Stimulated activated CD8-positive, alpha-beta memory T cell treated with anti-CD3 and anti-CD28 coated beads, Interleukin-12 subunit alpha, Interleukin-12 subunit beta, amount 100 ng/mL, for 4 hours (primary cell): ENCODE data around the gene ARL5C.

Experiments
- DNase-seq: peaks from one replicate; pipeline ENCODE4 v3.0.0-alpha.2; 2020; ENCODE audit warnings: low read depth

Gene ARL5C

DNA sequence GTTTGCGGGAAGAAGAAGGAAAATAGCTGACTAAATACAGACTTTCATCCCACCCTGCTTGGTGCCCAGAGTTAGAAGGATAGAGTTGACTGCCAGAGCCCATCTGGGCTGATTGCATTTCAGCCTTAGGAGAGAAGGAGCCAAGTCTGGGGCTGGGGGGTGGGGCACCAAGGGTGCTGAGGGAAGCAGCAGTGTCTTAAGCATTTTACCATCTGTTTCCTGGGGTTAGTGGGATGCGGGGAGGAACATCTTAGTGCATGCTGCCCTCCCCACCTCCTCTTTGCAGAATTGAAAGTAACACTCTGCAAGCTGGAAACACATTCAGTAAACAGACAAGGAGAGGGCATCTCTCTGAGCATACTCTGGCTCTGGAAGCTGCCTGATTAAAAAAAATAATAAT is 1.5 kb upstream of the ARL5C start:
- DNase-seq: no peak

DNA sequence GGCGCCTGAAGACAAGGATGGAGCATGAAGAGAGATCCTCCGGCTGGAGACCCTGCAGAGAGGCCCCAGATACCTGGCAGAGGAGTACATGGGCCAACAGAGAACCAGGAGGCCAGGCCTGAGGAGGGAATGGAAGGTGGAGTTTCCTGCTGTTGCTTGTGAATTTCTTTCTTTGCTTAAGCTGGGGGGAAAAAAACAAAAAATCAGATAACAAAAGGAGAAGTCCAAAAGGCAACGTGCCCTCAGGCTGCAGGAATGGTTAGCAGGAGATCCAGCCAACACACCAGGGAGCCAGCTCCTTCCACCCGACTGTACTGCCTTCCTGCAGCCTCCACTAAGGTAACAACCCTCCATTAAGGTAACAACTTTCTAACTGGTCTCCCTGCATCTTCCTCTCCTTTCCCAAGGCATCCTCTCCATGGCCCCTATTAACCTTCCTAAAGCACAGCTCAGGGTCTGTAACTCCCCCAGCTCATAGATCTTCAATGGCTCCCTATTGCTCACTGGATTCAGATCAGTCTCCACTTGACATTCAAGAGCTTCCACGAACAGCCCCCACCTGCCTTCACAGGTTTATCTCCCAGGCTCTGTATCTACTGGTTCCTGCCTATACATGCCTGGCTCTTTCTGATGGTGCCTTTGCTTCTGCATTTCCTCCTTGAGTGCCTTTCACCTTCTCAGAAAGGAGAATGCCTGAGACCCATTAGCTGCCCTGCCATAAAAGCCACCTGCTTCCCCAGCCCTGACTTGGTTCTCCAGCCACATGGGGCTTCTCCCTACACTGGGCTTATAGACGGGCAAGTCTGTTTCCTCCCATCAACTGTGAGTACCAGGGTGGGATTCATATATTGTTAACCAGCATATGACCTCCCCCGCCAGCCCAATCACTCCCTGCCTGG is 725 bp upstream of the ARL5C start:
- no peak for DNase-seq

DNA sequence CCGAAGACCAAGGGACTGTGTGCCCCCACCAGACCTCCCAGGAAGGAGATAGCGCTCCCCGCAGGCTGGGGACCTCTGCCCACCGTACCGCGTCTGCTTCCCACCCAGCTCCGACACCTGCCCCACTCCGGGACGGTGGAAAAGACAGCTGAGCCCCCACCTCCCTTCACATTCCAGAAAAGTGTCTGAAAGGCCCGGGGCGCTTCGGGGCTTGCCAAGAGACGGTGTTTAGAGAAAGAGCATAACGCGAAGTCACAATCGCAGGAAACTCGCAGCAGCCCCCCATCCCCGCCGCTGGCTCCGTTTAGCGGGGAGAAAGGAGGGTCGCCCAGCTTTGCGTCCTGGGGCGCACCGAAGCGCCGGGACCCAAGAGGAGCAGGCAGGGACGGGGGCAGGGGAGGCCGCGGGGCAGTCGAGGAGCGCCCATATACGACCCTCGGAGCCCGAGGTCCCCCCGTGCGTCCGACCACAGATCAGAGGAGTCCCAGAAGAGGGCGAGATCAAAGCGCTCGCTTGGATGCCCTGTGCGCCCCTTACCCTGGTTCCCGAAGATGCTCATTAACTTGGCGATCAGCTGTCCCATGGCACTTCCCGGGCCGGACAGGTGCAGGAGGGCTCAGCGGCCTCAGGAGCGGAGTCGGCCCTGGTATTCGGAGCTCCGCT is 652 bp downstream of the ARL5C start:
- DNase-seq: no peak

DNA sequence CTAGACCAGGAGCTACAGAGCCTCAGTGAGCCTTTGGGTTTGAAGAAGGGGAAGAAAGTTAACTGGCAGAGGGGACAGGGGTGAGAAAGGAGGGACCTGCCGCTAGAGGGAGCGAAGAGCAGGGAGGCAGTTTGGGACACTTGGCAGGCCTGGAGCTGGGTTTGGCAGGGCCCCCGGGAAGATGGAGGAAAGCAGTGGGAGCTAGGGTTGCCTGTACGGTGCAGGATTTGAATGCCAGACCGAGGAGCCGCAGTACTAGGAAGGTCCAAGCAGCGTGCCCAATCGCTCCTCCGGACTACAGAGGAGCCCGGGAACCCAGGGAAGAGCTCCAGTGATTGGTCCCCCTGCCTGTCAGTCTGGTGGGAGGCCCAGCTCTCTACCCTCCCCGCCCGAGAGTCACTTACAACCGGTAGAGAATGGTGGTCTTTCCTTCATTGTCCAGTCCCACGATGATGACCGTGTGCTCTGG is 1.3 kb downstream of the ARL5C start:
- peak; percentile 62 for DNase-seq

DNA sequence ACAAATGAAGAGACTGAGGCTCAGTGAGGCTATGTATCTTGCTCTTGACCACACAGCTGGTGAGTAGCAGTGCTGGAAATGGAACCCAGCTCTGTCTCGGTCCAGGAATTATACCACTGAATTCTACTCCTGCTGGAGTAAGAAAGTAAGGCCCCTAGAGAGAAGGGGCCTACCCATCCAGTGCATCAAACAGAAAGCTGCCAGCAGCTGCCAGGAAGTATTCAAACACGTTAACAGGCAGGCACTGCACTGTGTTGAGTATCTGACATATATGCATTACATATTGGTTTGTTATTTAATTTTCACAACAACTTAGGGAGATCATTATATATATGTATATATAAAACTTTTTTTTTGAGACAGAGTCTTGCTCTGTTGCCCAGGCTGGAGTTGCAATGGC is 4.0 kb downstream of the ARL5C start:
- DNase-seq: no peak

DNA sequence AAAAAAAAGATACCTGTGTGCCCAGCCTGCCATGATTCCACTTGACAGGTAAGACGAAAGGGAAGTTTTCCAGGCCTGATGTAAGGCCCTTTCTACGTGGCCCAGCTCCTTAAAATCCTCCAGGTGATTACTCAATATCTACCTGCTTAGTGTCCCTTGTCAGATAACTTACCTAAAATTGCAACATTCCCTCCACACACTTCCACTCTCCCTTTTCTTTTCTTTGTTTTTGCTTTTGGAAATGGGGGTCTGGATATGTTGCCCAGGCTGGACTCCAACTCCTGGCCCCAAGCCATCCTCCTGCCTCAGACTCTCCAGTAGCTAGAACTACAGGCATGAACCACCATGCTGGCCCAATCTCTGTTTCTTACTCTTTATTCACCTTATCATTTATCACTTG is 7.3 kb downstream of the ARL5C start:
- no peak for DNase-seq

DNA sequence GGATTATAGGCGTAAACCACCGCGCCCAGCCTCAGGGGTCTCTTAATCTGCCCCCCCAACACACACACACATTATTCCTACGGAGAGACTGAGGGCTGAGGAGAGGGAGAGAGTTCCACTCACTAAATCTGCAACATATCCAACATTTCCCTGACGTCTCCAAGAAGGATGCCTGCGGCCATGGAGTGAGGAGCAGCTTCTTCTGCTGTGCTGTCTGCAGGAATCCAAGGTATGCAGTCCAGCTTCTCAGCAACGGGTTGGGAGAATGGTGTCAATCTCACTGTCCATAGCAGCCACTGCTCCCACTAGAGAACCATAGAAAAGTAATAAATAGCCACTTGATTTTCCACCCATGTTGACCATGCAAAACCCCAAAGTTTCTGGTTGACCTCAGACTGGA is 9.5 kb downstream of the ARL5C start:
- DNase-seq: no peak

DNA sequence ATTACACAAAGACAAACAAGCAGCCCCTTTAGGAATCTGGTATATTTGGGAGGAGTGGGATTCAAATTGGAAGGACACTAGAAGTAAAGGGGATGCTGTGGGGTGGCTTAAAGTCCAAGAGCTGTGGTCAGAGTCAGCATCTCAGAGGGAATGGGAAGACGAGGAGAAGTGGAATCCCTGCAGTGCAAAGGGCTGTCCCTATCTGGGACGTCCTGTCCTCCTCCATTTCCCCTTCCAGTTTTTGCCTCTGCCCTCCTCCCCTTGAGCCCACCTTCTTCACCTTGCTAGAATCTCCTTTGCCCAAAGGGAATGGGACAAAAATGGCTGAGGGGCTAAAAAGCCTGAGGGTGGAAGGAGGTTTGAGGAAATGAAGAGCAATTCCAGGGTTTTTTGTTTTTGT is 10.3 kb downstream of the ARL5C start:
- no peak for DNase-seq

DNA sequence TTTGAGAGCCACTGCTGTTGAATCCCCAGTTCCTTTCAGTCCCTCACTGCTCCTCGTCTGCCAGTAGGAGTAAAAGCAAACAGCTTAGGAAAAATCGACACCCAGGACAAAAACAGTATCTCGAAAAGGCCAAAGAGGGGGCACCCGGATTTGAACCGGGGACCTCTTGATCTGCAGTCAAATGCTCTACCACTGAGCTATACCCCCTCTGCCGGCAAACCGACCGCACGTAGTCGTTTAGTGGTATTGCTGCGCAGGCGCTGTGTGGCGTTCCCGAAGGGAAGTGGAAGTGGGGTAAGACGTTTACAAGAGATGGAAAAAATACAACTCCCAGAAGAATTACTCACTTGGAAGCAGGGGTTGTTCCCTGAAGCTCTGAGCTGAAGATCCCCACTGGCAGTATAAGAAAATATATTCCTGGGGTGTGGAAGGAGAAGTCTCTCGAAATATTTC is 12.3 kb downstream of the ARL5C start:
- peak; percentile 82 for DNase-seq

DNA sequence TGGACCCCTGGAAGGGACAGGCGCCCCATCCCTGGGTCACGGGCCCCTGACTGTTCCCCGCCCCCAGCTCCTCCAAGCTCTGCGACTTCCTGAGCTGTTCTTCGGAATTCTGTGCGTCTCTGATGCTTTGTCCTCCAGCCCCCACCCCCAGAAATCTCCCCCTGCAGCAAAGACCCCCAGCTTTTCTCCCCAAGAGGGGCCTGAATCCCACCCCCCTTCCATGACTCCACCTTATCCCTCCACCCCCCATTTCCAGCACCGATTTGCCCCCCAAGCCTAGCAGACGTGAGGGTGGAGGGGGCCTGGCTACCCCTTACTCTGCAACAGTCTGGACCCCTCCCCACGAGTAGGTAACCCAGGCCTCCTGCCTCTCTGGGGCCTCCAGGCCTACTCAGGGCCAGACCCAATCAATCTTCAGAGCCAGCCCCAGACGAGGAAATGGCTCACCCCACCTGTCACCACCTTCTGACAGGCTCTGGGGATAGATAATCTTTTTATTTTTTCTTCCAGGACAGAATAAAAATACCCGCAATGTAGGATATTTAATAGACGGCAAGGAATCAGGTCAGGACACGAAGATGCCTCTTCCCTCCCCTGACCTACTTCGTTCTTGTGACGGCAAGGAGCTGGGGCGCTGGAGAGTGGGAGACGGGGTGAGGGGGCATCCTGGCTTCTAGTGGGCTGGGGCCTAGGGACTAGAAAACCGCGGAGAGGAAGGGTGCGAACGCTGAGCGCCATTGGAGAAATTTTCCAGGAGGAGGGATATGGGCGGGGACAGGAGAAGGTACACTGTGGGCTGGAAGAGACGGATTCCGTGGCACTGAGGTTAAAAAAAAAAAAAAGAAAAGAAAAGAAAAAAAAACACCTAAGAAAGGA is 13.8 kb downstream of the ARL5C start:
- DNase-seq: no peak

DNA sequence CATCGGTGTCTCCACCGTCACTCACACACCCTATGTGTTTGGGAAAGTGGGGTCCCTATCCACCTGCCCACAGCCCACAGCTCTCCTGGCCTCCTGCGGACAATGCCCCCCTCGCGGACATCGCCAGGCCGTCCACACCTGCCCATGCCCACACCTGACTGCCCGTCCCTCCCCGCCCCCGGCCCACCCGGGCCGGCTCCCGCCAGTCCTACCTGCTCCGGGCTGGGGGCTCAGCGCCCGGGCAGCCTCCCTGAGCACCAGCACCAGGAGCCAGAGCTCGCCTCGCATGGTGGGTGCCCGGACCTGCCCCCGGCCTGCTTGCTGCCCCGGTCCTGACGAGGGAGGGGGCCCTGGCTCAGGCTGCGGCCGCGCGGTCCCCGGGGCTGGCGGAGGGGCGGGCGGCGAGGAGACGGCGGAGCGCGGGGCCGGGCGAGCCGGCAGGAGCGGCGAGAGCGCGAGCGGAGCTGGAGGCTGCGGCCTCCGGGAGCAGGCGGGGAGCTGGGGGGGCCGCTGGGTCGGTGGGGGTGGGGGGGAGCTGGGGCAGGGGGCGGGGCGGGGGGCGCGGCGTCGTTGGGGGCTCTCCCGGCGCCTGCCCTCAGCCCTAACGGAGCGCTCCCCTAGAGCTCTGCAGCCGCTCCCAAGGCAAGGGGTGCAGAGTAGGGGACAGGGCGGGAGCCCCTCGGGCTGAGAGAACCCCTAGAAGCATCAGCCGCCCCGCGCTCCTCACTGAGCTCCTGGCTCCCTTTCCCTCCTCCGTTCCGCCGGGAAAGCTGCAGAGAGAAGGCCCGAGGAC is 14.6 kb downstream of the ARL5C start, which contains the start of gene PLXDC1:
PLXDC1 (minus strand) TSS at position 488 of the 793 bp plus-strand sequence; CDS start at position 288, 200 bp downstream.
- no peak for DNase-seq

DNA sequence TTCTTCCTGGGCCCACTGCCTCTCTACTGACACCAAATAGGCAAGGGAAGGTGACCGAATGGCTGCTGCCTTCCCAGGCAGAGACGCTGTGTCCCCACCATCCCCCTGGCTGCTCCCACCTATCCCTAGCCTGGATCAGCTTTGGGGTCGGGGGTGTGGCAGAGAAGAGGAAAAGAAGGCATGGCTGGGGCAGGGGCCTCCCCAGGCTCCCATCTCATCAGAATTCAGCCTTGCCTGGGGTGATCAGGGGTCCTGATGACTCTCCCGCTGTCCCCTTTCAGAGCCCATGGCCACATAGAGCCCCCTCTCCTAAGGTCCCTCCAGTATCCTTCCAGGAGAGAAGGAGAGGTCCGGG is 15.2 kb downstream of the ARL5C start:
- DNase-seq: no peak

DNA sequence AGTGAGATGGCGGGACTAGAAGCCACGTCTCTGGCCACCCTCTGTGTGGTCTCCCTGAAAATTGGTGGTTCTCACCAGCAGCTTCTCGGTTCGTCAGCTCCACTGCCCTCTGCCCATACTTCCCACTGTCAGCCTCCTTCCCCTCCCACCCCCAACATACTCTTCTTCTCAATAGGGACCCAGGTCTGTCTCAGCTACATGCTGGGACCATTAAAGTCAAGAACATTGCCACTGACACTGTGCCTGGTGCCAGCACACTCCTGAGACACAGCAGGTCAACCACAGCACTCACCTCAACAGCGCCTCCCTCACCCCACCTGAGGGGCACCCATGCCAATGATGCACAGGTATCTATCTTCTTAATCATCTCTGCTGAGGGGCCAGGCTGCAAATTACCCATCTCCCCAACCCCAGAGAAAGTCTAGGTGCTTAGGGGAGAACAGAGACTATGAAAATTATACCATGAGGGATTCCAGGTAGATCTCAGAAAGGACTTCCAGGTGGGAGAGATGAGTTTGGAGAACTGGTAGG is 15.8 kb downstream of the ARL5C start:
- no peak for DNase-seq

DNA sequence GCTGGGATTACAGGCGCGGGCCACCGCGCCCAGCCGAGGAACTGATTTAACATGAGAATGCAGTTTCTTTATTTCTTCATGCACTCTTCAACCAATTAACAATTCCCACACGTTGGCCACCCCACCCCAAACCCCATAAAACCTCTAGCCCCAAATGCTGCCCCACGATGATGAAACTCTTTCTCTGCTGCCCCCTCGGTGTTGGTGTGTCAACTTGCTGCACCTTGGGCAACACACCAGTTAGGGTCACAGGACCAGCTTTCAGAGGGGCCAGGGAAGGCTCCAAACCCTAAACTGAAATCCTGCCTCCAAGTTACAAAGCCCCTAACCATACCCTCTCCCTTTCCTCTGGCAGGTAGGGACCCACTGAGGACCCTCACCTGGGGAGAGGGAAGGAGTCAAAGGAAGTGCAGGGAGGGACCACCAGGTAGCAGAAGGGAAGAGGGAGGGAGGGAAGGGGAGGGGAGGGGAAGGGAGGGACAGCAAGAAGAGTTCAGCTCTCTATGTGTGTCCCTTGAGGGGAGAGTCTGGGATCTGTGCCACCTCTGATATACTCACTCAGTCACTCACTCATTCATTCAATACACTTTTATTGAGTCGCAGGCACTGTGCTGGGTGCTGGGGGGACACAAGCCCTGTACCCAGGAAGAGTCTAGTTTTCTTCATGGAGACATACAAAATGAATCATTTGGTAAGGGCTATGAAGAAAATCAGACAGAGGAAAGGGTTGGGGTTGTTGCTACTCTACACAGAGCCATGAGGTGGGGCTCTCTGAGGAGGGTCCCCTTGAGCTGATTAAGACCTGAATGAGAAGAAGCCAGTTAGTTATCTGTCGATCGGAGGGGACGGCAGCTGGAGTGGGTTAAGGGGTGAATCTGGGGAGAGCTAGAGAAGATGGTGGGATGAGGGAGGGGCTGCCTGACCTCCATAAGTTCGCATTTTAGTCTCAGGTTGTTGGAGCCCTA is 18.5 kb downstream of the ARL5C start:
- DNase-seq: no peak

DNA sequence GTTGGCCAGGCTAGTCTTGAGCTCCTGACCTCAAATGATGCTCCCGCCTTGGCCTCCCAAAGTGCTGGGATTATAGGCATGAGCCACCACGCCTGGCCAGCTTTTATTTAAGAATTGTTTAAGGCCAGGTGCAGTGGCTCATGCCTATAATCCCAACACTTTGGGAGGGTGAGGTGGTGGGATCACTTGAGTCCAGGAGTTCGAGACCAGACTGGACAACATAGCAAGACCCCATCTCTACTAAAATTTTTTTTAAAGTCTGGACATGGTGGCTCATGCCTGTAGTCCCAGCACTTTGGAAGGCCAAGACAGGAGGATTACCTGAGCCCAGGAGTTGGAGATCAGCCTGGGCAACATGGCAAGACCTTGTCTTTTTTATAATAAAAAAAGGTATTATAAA is 19.7 kb downstream of the ARL5C start:
- DNase-seq: no peak

DNA sequence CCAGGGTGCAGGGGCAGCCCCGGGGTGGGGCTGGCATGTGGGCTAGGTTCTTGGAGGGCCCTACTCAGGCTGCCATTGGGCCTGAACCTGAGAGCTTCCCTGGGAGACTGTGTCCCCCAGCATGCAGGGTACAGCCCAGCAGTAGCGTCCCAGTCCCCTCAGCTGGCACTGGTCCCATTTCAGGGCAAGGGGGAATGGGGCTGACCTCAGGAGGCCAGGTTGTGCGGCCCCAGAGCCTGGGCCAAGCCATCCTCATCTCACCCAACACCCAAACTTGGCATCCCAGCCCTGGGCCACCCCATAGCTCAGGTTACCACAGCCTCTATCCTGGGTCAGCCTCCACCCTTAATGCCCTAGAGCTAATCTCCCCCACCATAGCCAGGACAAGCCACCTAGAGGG is 20.8 kb downstream of the ARL5C start:
- no peak for DNase-seq

DNA sequence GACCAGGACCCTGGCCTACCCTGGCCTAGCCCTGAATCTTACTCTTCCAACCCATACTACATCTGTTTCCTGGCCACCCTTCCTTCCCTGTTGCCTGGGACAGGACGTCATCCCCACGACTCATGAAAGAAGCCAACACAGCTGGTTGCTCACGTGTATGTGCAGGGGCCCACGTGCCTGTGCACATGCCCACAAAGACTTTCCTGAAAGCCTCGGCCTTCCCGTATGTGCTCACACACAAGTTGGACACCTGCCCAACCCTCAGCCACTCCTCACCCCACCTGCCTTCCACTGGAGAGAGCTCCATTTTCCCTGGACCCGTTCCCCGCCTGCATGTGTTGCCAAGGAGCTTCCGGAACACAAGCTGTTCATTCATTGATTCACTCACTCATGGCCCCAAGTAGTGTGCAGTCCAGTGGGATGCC is 21.5 kb downstream of the ARL5C start:
- no peak for DNase-seq

DNA sequence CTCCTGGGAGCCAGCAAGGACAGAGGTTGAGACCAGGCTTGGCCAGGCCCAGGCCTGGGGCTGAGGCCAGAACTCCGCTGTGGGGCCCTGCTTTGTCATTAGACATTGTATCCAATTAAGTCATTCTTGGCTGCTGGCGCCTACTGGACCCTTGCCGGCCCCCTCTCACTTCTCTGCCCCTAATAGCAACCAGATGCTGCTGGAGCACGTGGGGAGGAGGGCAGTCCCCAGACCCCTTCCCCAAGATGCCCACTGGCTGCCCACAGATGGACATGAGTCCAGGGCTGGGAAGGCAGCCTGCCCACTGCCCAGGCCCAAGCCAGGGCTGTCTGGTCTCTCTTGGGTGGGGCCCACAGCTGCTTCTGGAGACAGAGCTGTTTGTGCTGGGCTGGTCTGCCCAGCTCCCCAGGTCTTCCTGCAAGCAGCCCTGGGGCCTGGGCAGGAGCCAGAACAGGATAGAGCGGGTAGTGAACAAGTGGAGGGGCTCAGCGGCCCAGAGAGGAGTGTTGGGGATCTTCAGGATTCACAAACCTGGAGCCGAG is 22.3 kb downstream of the ARL5C start:
- no peak for DNase-seq

DNA sequence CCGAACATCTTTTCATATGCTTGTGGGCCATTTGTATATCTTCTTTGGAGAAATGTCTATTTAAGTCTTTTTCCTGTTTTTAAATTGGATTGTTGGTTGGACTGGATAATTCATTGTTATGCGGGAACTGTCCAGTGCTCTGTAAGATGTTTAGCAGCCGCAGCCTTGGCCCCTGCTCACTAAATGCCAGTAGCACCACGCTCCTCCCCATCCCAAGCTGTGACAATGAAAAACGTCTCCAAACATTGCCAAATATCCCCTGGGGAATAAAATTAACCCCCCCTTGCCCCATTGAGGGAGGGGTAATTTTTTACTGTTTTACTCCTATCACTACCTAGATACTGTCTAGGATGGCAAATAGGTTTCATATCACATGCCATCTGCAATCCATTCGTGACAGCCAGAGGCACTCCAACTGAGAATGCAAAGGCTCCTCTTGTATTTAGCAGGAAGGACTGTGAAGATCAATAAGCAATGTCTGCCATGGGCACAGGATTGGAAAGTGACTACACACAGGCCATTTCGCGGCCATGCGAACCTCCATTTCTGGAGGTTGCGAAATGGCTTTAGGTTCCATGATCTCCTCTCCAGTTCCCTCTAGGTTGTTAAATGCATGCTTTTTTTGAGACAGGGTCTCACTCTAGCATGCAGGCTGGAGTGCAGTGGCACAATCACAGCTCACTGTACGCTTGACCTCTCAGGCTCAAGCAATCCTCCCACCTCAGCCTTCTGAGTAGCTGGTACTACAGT is 23.9 kb downstream of the ARL5C start:
- DNase-seq: no peak
